Subcutaneous adipose tissue (tissue), 4 donors: Measurements from ENCODE around the gene SLC20A1. TPM values are rescaled to one million over a fixed set of nuclear protein-coding genes. Genes with fewer than 3 reads are reported as not detected.

Experiments
- CTCF ChIP-seq: fragments of 450-650 bp; IDR thresholded peaks from one replicate; pipeline ENCODE4 v1.5.1; 2016; ENCODE audit warnings: low read depth, mild to moderate bottlenecking, control low read depth, antibody characterized with exemption, moderate library complexity
- total RNA-seq, 4 donors: library from RNA; depleted of rRNA; stranded (reverse); fragments of >200 nt; gene quantifications; one replicate each; pipeline ENCODE4 v1.1.0, GENCODE V29; 2016

Gene SLC20A1
- total RNA-seq, 4 donors from 2014 or later, result 14.9 to 40.8 (median 33.5) TPM

GRCh38 chr2:112605926-112606325 lies 39.8 kb upstream of the SLC20A1 start:
- no peak for TF ChIP-seq CTCF

GRCh38 chr2:112606547-112606946 lies 39.2 kb upstream of the SLC20A1 start:
- no peak for TF ChIP-seq CTCF

GRCh38 chr2:112607680-112608438 lies 37.9 kb upstream of the SLC20A1 start:
- no peak for TF ChIP-seq CTCF

- TF ChIP-seq CTCF, result no peak
These were observed 31.4 kb upstream of the SLC20A1 start for GRCh38 chr2:112614201-112614840.

- no peak for TF ChIP-seq CTCF
These were observed 30.7 kb upstream of the SLC20A1 start for GRCh38 chr2:112615051-112615450.

- TF ChIP-seq CTCF, result no peak
These were observed 27.4 kb upstream of the SLC20A1 start for GRCh38 chr2:112618383-112618782.

GRCh38 chr2:112621790-112622527 lies 23.8 kb upstream of the SLC20A1 start:
- no peak for TF ChIP-seq CTCF
